GM19395 (cell line): Measurements from ENCODE around the gene PNMT.

Experiments used
- ATAC-seq: cut with Tn5 transposase; IDR thresholded peaks from one replicate; pipeline ENCODE4 v1.9.1; 2021; ENCODE audit warnings: mild to moderate bottlenecking, moderate library complexity; ENCODE audit not compliant: unreplicated experiment

PNMT gene

GRCh38 chr17:39666601-39667261, 1.5 kb upstream of the PNMT start:
- no peak for ATAC-seq

GRCh38 chr17:39667262-39667944, 850 bp upstream of the PNMT start:
- ATAC-seq: no peak

- no peak for ATAC-seq
Observed at GRCh38 chr17:39669897-39670735, 1.9 kb downstream of the PNMT start.

- ATAC-seq: no peak
Observed at GRCh38 chr17:39670746-39671145, 2.5 kb downstream of the PNMT start.

GRCh38 chr17:39671651-39672521, 3.6 kb downstream of the PNMT start:
- ATAC-seq: no peak

- no peak for ATAC-seq
Observed at GRCh38 chr17:39672522-39673334, 4.5 kb downstream of the PNMT start.

GRCh38 chr17:39673335-39674081, 5.3 kb downstream of the PNMT start:
- ATAC-seq: no peak

GRCh38 chr17:39674179-39674578, 5.9 kb downstream of the PNMT start:
- no peak for ATAC-seq

- ATAC-seq: no peak
Observed at GRCh38 chr17:39674702-39675389, 6.6 kb downstream of the PNMT start.

GRCh38 chr17:39675390-39676082, 7.3 kb downstream of the PNMT start:
- ATAC-seq: no peak

GRCh38 chr17:39676198-39676819, 8.1 kb downstream of the PNMT start:
- ATAC-seq: no peak

- ATAC-seq: no peak
Observed at GRCh38 chr17:39677072-39677471, 8.8 kb downstream of the PNMT start.

GRCh38 chr17:39677542-39678339, 9.5 kb downstream of the PNMT start:
- no peak for ATAC-seq

GRCh38 chr17:39678340-39679116, 10.3 kb downstream of the PNMT start:
- no peak for ATAC-seq

GRCh38 chr17:39679521-39680192, 11.4 kb downstream of the PNMT start:
- no peak for ATAC-seq
